ENCODE measurements around the gene STAC2.

Gene STAC2

DNA sequence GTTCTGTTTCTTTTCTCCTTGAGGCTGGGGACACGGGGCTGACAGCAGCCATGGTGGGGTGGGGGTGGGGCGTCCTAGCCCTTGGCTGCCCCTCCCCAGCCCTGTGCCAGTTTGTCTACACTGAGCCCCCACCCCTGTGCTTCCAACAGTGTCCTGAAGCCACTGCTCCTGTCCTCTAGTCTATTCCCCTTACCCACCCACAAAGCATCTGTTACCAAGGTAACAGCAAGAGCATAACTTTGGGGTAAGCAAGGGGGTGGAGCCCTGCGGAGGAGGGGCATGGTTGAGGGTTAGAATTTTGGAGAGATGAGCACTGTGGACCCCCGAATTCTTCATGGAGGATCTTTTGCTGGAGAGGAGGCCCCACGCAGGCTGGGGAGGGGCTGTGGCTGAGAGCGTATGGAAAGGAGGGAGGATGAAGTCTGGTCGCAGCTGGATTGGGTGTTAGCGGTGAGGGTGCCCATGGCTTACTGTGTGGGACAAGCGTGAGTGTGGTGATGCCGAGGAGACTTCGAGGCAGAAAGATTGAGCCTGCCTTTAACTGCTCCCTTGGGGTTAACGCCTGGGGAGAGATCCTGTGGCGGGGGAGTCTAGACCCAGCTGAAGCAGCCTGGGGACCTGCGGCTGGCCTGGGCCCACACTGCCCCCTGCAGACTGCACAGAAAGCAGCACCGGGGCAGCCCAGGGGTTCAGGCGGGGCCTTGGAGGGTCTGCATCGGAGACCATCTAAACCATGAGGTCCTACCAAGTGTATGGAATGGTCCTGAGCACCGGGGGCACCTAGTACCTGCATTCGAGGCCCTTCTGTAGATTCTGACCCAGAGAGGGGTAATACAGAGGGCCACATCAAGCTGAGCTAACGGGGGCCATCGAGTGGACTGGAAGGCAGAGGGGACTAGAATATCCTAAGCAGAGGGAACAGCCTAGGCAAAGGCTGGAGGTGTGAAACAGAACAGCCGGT is 6.1 kb upstream of the STAC2 start:
- peak; percentile 79 for DNase-seq

DNA sequence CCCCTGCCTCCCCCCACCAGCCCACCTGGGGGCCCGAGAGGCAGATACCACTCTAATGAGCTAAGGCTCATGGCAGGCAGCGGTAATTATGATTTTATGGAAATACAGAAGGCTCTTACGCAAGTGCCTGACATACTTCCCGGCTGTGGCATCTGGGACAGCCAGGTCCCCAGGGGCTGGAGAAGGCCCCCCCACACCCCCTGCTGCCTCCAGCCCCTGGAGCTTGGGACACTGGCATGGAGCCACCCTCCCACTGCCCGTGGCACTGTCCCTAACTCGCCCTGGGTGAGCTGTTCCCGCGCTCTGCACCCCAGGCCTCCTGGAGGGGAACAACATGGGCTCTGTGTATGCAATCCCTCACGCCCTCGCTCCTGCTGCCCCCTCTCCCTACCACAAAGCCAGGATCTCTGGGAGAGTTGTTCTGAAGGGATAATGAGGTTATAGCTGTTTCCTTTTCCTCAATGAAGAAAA is 5.4 kb upstream of the STAC2 start:
- peak; percentile 45 for DNase-seq

DNA sequence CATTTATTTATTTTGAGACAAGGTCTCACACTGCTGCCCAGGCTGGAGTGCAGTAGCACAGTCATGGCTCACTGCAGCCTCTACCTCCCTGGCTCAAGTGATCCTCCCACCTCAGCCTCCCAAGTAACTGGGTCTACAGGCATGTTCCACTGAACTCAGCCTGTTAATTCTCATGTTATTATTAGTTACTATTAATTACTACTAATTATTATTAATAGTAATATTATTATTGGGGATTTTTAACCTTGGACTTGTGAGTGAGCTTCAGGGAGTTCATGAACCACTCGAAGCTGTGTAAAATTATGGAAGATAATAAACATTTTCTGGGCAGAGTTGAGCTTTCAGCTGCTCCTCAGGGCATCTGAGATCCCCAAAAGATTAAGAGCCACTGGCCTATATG is 4.6 kb upstream of the STAC2 start:
- DNase-seq, result no peak

DNA sequence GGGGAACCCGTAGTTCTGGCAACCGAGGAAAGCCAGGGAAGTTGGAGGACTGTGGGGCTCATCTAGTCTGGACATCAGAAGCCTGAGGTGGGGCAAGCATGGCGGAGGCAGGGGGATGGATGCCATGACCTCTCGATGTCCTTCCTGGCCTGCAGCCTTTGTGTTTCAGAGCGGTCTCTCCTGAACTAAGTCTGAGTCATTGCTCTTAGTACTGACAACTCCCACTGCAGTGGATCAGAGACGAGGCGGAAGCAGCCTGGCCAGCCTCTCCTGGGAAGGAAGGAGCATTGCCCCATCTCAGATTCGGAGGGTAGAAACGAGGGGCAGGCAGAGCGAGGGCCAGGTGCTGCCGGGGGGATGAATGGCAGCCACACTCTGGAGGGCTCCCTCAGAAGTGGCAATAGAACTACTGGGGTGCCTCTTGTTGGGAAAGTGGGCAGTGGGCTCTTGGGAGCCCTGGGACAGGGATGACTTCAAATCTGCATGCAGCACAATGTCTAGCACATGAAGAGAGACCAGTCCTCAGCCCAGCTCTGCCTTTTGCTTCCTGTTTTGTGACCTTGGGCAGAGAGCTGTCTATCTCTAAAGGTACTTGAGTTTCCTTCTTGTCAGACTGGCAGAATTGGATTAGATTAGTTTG is 3.6 kb upstream of the STAC2 start:
- DNase-seq, result no peak

DNA sequence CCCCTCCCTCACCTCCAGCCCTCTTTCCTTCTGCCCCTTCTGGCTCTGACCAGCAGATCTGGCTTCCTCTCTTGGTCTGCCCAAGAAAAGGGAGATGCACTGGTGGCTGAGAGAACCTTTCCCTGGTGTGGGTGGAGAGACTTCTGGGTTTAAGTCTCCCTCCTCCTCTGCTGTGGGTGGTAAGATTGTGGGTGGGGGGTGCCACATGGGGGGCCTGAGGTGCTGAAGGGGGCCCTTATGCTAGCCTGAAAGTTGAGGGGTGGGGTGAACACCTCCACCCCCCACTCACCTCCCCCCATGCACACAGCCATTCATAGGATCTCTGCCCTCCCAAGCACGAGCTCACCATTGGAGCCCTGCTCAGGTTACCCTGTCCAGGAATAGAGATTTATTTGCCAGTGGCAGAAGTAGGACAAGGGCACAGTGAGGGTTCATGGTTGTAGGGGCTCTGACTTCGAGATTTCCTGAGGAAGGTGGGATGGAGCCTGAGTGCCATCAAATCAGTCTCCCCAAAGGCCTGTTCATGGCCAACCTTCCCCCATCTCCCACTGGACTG is 1.7 kb upstream of the STAC2 start:
- no peak for DNase-seq

DNA sequence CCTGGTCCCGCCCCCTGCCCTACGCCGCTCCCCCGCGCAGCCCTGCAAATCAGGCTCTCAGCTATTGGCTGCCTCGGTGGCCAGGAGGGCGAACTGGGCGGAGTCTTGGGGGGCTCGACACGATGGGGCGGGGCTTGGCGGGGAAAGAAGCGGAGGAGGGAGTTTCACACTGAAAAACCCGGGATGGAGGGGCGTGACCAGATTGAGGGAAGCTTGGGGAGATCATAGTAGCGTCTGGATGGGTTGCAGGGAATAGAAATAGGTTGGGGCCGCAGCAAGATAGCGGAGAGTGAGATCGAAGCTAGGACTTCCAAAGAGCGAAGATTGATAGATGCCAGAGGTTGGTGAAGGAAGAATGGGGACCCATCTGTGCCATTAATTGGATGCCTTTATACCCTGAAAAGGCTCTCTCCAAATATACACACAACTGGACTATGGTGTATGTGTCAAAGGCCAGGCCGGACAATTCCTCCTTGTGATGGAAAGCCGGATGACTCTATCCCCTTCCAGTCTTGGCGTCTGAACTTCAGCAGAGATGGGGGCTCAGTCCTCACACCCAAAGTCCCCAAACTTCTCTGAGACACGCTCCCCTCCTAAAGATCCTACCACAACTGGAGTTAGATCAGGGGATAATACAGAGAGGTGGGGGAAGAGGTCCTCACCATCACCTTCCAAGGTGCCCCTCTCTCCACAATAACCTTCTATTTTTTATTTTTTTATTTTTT is 376 bp upstream of the STAC2 start:
- peak; percentile 96 for DNase-seq

DNA sequence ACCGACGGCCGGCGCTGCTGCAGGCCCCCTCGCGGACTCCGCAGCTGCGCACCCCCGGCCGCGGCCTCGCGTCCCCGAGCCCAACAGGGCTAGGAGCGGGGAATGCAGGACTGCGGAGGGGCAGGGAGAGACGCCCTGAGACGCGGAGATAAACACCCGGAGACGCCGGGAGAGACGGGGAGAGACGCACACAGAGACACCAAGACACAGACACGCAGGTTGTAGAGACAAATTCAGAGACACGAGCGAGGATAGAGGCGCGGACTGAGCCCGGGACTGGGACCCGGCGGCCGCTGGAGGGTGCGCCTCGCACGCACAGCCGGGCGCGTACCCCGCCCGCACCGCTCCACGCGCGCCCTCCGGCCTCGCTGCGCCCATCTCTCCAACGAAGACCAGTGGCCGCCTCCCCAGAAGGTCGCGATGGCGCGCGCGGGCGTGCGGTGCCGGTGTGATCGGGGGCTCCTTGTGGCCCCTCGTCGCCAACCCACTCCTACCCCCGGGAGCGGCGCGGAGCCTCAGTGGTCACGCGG is 902 bp downstream of the STAC2 start:
- peak; percentile 63 for DNase-seq

DNA sequence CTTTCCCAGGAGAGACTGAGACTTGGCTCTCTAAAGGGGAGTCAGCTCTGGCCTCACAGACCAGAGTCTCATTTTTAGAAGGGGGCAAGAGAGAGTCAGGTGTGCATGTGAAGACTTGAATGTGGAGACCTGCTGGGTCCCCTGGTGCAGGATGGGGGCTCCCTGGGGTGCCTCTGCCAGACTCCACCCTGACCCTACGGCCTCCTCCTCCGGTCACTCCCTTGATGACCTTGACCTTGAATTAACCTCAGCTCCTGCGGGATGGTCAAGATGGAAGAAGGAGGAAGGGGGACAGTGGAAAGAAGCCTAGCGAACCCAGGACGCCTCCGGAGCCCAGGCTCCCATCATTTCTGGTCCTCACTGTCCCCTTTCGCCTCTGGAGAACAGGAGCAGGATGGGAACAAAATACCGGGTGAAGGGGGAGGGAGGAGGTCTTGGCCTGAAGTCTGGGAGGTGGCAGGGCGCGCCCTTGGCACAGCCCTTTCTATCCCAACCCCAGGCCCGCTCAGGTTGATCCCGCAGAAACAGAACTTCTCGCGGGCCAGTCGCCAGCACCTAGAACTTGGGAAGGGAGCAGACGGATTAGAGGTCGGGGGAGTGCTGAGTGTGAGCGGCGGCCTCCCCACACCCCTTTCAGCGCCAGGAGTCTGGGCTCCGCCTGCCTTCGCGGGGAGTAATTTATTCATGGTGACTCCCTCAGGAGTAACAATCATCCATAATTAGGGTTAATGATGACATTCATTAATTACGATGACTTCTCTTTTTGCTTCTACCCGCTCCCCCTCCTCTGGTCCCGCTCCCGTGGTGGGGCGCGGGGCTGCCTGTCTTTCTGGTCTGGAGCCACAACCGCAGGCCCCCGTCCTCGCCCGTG is 1.6 kb downstream of the STAC2 start:
- DNase-seq, result peak; percentile 80

DNA sequence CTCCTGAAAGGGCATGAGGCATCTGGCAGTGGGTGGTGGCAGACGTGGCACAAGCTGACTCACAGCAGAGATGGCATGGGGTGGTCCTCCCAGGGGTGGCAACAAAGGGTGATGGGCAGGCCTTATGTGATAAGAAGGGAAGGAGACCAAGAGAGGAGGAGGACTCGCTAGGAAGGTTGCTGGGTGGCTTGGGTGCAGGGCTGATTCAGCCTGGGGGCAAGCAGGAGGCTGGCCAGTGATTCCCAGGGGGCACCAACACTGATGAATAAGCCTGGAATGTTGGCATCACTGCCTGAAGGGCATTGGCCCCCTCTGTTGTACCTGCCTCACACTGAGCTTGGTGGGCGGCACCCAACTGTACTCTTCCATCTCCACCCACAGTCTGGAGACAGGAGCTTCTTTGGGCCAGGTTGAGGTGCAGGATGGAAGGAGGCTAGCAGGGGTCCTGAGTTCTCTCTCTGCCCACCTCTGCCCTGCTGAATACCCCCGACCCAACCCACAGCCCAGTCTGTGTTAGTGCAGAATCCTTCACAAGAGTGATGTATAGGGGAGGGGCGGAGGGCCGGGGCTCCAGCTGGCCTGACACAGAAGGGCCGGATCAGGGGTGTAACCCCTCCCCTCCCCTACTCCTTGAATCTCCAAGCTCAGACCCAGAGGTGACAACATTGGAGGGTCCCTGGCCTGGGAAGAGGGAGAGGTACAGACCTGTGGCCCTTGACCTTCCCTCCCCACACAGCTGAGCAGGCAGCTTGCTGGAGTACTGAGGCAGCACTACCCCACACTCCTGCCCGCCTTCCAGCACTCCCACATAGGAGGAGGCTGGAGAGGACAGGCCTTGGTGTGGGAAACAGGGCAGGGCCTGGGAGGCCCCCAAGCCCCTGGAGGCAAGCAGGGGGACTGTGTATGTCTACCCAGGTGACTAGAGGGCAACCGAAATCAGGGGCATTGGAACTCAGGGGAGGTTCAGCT is 2.6 kb downstream of the STAC2 start:
- DNase-seq, result peak; percentile 60

DNA sequence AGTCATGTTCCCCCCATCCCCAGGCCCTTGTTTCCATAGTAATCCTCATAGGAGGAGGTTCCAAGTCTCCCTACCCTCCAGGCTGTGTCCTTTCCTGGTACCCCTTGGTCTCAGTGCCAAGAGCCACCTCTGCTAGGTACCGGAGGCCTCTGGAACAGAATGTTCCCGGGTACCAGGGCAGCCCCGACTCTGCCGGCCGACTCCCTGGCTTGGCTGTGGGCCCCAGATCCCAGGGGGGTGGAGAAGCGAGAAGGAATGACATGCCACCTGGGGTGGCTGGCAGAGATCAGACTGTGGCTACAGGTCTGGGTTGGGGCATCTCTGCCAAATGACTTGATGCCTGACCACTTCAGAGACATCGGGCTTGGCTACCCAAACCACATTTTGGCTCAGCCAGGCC is 3.6 kb downstream of the STAC2 start:
- DNase-seq, result no peak

DNA sequence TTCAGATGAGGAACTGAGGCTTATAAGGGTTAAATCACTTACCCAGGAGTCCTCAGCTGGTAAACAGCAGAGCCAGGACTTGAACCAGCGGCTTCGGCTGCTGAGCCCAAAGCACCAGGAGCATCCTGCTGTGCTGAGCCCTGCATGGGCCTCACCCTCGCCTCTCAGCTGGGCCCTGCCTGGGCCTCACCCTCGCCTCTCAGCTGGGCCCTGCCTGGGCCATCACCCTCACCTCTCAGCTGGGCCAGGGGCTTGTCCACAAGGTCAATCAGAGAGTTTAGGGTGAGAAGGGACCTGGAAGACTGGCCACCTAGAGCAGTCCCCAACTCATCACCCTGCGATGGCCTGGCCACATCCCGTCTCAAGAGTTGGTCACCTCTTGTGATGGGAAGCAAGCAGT is 4.2 kb downstream of the STAC2 start:
- no peak for DNase-seq

DNA sequence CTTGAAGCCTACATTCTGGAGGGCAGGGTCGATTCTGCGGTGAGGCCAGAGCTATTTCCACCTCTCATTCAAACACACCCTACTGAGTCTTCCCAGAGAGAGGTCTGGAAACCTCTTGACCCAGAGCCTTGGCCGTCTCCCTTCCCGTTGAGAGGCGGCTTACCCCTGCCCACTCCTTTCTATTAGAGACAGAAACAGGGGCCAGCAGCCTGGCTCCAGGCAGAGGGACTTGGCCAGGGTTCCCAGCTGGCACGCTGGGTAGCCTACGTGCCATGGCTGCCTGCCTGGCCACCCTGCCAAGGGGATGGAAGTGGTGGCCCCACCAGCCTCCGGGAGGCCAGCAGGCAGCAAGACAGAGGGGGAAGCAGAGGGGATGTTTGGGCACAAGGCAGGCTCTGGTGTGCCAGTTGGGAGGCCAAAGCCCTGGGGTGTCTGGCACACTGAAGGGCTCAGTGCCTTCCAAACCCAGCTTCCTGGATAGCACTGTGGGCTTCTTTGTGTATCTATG is 6.0 kb downstream of the STAC2 start:
- no peak for DNase-seq

DNA sequence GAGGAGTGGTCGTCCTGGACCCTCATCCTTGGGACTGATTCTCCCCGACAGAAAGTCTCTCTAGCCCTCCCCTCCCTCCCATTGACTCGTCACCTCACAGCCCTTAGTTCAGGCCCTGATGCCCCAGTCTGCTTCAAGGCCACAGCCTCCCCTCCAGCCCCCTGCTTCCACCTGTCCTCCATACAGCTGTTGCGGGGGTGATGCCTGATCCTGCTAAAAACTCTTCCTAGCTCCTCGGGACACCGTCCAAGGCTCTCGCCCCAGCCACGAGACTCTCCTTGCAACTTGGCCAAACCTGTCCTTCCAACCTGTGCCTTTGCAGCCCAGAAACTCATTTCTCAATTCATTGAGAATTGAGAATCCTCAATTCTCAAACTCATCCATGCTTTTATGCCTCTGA is 6.8 kb downstream of the STAC2 start:
- DNase-seq, result no peak

DNA sequence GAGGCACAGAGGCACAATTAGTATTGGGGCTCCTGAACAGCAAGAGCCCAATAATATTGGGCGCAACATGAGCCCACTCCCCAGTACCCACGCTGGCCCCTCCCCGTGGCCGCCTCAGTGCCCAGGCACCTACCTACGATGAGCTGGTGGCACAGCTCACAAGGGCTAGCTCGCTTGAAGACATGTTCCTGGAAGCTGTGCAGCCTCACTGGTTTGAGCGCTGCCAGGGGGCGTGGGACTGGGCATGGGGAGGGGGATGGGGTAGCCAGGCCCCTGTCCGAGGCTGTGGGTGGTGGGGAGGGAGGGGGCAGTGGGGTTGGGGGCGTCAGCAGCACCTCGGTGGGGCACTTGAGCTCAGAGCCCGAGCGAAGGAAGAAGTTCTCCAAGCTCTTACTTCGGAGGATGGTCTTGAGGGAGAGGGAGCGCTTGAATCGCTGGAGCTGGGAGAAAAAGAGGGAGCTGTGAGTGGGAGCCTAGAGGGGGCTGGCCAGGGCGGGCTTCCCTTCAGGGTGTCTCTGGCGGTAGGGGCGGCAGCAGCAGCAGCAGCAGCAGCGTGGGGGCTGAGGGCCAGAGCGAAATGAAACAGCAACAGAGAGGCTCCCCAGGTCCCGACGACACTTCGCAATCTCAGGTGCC is 7.9 kb downstream of the STAC2 start:
- DNase-seq, result no peak

DNA sequence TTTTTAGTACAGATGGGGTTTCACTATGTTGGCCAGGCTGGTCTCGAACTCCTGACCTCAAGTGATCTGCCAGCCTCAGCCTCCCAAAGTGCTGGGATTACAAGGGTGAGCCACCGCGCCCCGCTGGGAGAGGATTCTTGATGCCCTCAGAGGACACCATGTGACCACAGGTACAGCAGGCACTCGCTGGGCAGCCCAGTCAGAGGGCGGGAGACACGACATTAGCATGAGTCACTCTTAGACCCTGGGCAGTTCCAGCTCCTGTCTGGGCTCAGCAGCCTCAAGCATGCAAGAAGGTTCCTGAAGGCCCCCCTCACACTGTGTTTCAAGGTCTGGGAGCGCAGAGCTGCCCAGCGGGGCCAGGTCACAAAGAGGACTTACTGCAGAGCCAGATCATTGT is 11.9 kb downstream of the STAC2 start:
- no peak for DNase-seq

DNA sequence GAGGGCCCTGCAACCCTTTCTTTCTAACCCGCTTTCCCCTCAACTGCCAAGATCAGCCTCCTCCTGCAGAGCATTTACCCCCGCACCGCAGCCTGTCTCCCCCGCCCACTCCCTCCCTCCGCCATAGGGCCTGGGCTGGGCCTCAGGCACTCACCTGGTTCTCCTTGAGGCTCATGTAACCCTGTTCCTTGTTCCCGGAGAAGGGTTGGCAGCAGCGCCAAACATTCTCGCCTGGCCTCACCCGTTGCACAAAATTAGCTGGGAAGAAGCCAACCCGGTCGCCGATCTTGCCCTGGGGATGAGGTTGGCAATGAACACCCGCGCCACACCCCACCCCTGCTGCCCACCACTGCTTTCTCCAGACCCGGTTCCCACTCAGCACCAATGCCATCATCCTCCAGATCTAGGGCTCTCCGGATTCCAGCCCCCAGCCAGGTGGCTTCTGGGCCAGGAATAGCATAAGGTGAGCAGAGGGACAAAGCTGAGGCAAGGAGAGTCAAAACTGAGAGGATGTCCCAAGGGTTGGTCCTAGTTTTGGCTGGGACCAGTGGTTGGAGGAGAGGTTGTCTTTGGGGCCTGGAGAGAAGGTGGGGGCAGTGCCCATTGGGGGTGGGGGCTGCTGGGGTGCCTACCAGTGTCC is 12.8 kb downstream of the STAC2 start:
- peak; percentile 43 for DNase-seq

DNA sequence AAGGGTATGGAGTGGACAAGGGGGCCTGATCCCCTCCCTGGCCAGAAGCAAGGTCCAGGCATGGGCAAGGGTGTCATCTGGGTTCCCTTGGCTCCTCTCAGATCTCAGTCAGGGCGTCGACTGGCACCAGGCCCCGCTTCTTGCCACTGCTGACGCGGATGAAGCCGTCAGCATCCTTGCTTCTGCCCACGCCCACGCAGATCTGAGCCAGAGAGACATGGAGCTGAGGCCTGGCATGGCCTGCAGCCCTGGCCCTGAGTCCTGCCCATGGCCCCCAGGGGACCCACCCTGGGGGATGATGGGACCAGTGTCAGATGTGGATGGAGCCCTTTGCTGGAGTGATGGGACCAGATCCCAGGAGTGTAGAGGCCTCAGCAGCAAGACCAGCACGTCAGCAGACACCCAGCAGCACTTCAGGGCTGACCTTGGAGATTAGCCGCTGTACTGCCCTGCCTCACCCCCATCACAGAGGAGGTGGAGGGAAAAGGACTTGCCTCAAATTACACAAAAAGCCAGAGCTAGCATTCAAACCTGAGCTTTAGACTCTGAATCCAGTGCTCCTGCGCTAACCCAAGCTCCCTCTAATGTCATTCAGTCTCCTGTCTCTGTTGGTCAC is 13.4 kb downstream of the STAC2 start:
- no peak for DNase-seq

DNA sequence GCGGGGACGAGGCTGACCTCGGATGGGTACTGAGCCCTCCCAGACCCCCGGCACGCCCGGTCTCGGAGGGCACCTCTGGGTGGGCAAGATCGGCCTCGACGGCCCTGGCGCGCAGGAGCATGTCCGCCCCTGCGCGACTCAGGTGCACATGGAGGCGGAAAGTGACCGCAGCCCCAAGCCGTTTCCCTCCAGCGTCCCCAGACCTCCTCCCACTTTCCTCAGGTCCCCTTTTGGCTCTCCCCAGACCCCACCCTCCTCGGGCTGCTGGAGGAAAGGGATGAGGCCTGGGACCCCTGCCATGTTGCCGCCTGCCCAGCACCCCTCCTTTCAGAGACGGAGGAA is 15.7 kb downstream of the STAC2 start:
- DNase-seq, result no peak
